B cell (primary cell): ENCODE measurements around the gene INSL4. TPM values are rescaled to one million over a fixed set of nuclear protein-coding genes. Genes with fewer than 3 reads are reported as not detected.
A peak's percentile ranks its signal among the peaks of the same experiment; 100 is the strongest.

Experiments used
- ATAC-seq: fragments of 200-7000 bp; cut with Tn5 transposase; one replicate; pipeline ENCODE4 v1.10.0; 2021; ENCODE audit warnings: low read depth, mild to moderate bottlenecking, moderate number of reproducible peaks, moderate library complexity
- CTCF ChIA-PET: fragments of 350-600 bp; sonication (Branson Sonifier 250); formaldehyde crosslinking; loops from one replicate; lab custom pipeline; 2021; ENCODE audit warnings: antibody characterized with exemption, inconsistent platforms; lab: Charles Lee
- POLR2A ChIA-PET: fragments of 350-600 bp; sonication (Branson Sonifier 250); formaldehyde crosslinking; loops from one replicate; lab custom pipeline; 2021; ENCODE audit warnings: antibody characterized with exemption; lab: Charles Lee
- DNase-seq: peaks from one replicate; pipeline ENCODE4 v3.0.0; 2013
- H2AFZ ChIP-seq: 2 replicates; pipeline ENCODE4 v1.6.1; 2012; ENCODE audit warnings: mild to moderate bottlenecking, low read depth, low read length; ENCODE audit not compliant: insufficient read depth, poor library complexity, severe bottlenecking
- H3K27ac ChIP-seq, 2 donors: 1 replicate in 1 of 2; 2 replicates in 1 of 2; pipeline ENCODE4 v1.5.1; 2012 to 2013; ENCODE audit warnings: low read length in 2 of 2, mild to moderate bottlenecking in 2 of 2, moderate library complexity in 1 of 2
- H3K27me3 ChIP-seq, 4 experiments: fragments of 200-600 bp in 1 of 4; sonication (generic) in 1 of 4; replicated peaks in 1 of 4; 1 replicate in 2 of 4; 2 replicates in 2 of 4; pipeline versions ENCODE4 v1.6.1 to v1.7.0; 2013 to 2016; ENCODE audit warnings: low read length in 3 of 4, mild to moderate bottlenecking in 2 of 4, mixed read lengths in 1 of 4, moderate library complexity in 1 of 4; ENCODE audit not compliant: insufficient read depth in 4 of 4, control insufficient read depth in 3 of 4; ENCODE audit errors: control extremely low read depth in 1 of 4
- H3K36me3 ChIP-seq, 2 experiments: replicated peaks in 1 of 2; 1 replicate in 1 of 2; 2 replicates in 1 of 2; pipeline versions ENCODE4 v1.6.1 to v1.7.1; 2013; ENCODE audit warnings: low read length in 1 of 2; ENCODE audit not compliant: insufficient read depth in 2 of 2, control insufficient read depth in 1 of 2; ENCODE audit errors: control extremely low read depth in 1 of 2, extremely low read depth in 1 of 2
- H3K4me1 ChIP-seq, 2 donors: fragments of 200-600 bp in 1 of 2; sonication (generic) in 1 of 2; 1 replicate in 1 of 2; 2 replicates in 1 of 2; pipeline versions ENCODE4 v1.5.1 to v1.6.1; 2013 to 2017; ENCODE audit warnings: low read length in 2 of 2; ENCODE audit not compliant: control insufficient read depth in 2 of 2, insufficient read depth in 2 of 2
- H3K4me2 ChIP-seq: replicated peaks from 2 replicates; pipeline ENCODE3; 2012; ENCODE audit warnings: mild to moderate bottlenecking, low read depth, low read length; ENCODE audit not compliant: poor library complexity, severe bottlenecking
- H3K4me3 ChIP-seq, 5 experiments: fragments of 200-600 bp in 1 of 5; sonication (generic) in 1 of 5; 1 replicate in 3 of 5; 2 replicates in 2 of 5; pipeline versions ENCODE4 v1.5.1 to v1.7.0; 2011 to 2016; ENCODE audit warnings: low read length in 4 of 5, mild to moderate bottlenecking in 4 of 5, low read depth in 2 of 5, control low read depth in 1 of 5, moderate library complexity in 1 of 5; ENCODE audit not compliant: insufficient read depth in 1 of 5; ENCODE audit errors: control extremely low read depth in 1 of 5, extremely low read depth in 1 of 5
- H3K79me2 ChIP-seq: fragments of 200-600 bp; sonication (generic); one replicate; pipeline ENCODE4 v1.6.0; 2016; ENCODE audit warnings: low read length; ENCODE audit not compliant: control insufficient read depth, insufficient read depth
- H3K9ac ChIP-seq: fragments of 200-600 bp; sonication (generic); 2 replicates; pipeline ENCODE4 v1.6.1; 2017; ENCODE audit warnings: mild to moderate bottlenecking, low read length, moderate library complexity
- H3K9me3 ChIP-seq, 3 donors: one replicate each; pipeline versions ENCODE4 v1.6.1 to v1.7.1; 2013; ENCODE audit warnings: low read length in 2 of 3; ENCODE audit not compliant: control insufficient read depth in 2 of 3, insufficient read depth in 1 of 3; ENCODE audit errors: control extremely low read depth in 1 of 3
- H4K20me1 ChIP-seq: 2 replicates; pipeline ENCODE4 v1.6.0; 2012; ENCODE audit warnings: mild to moderate bottlenecking, low read length; ENCODE audit not compliant: insufficient read depth, control insufficient read depth, poor library complexity, severe bottlenecking
- H3K27ac Mint-ChIP-seq: one replicate; pipeline ENCODE4 v1.8.0; 2021; ENCODE audit warnings: mixed read lengths
- H3K27me3 Mint-ChIP-seq: one replicate; pipeline ENCODE4 v1.8.0; 2021; ENCODE audit warnings: mixed read lengths
- H3K4me1 Mint-ChIP-seq: one replicate; pipeline ENCODE4 v1.8.0; 2021; ENCODE audit warnings: mixed read lengths
- H3K4me3 Mint-ChIP-seq: one replicate; pipeline ENCODE4 v1.8.0; 2021; ENCODE audit warnings: mixed read lengths
- H3K9me3 Mint-ChIP-seq: one replicate; pipeline ENCODE4 v1.8.0; 2022; ENCODE audit warnings: mixed read lengths; ENCODE audit not compliant: insufficient read depth
- CTCF ChIP-seq: fragments of 200-600 bp; IDR thresholded peaks from one replicate; pipeline ENCODE4 v1.8.0; 2022; ENCODE audit warnings: antibody characterized with exemption, mild to moderate bottlenecking
- EZH2 ChIP-seq: IDR thresholded peaks from 2 replicates; pipeline ENCODE4 v1.6.1; 2012; ENCODE audit warnings: borderline replicate concordance, low read depth, mild to moderate bottlenecking, moderate library complexity, low read length; ENCODE audit not compliant: insufficient read depth, poor library complexity, severe bottlenecking
- WGBS: methylation state at CpG from one replicate; pipeline ENCODE4 v1.1.5; 2013; ENCODE audit warnings: missing lambda C conversion rate; ENCODE audit not compliant: insufficient coverage; 5-methylcytosine and 5-hydroxymethylcytosine counted together
- intact Hi-C: fragments of 100-400 bp; cut with micrococcal nuclease; formaldehyde crosslinking; loops from one replicate; pipeline ENCODE4 v1.10.0; 2022
- polyA plus RNA-seq: library from polyadenylated mRNA; depleted of rRNA; stranded (reverse); fragments of >200 nt; gene quantifications from 2 replicates; pipeline ENCODE4 v1.2.3, GENCODE V29; 2012
- small RNA-seq: library from RNA; depleted of rRNA; stranded (forward); fragments of <200 nt; gene quantifications from one replicate; pipeline ENCODE3, GENCODE V24; 2012; ENCODE audit warnings: low replicate concordance, low read depth; ENCODE audit not compliant: insufficient read length
- total RNA-seq, 2 donors: library from RNA; stranded (reverse); fragments of 120-200 nt in 1 of 2; gene quantifications; 1 replicate in 1 of 2; 2 replicates in 1 of 2; pipeline versions ENCODE4 v1.2.3 to v1.2.4, GENCODE V29; 2013 to 2022

INSL4 gene
- total and polyA plus RNA-seq, 2 donors (not counting 1 experiment from before 2014, with no cell fraction given): not detected

- no peak overlapping the region for H2AFZ ChIP-seq
- H3K27me3 Mint-ChIP-seq: no peaks in the 10 kb centered on the region
- peaks cover 0 to 2% of the 10 kb centered on the region in 2 donors for H3K4me1 ChIP-seq
- no CpG with 5 or more reads among the region's 2 CpGs for WGBS
- ChIA-PET CTCF (no interaction called here), POLR2A (no interaction called here)
- H3K27me3 ChIP-seq: no peaks in the 10 kb centered on the region
- no peak overlapping the region for H3K4me2 ChIP-seq
- peaks cover 17% of the 10 kb centered on the region for H3K4me1 Mint-ChIP-seq
- H3K79me2 ChIP-seq: no peaks in the 10 kb centered on the region
- H3K4me3 Mint-ChIP-seq: no peak overlapping the region
- no peaks in the 10 kb centered on the region for H4K20me1 ChIP-seq
- no peaks in the 10 kb centered on the region for H3K9me3 Mint-ChIP-seq
- intact Hi-C loops: no loop called here
- no peak overlapping the region for H3K4me3 ChIP-seq
- H3K9ac ChIP-seq: no peak overlapping the region
- H3K27ac ChIP-seq: no peak overlapping the region
- no peaks in the 10 kb centered on the region for H3K9me3 ChIP-seq
- no peaks in the 10 kb centered on the region for H3K36me3 ChIP-seq
- no peak for TF ChIP-seq EZH2
- TF ChIP-seq CTCF: no peak
- H3K27ac Mint-ChIP-seq: no peak overlapping the region
- DNase-seq: peak; percentile 25
- peak; percentile 33 for ATAC-seq
These were observed 47.3 kb downstream of the INSL4 start for GRCh38 chr9:5278486-5278885.

Small RNAs within 50 kb of the gene (small RNA-seq; reads per million reads assigned to genes)
- not detected for gene AL133547.1

Other genes with a start within 250 kb of the INSL4 start
- gene JAK2, start 246.1 kb upstream of the INSL4 start, total RNA-seq: 24.6 and 26.4 TPM in 2 replicates
- 8.0 and 10.8 TPM in 2 replicates for gene JAK2, start 246.1 kb upstream of the INSL4 start, polyA plus RNA-seq
- gene INSL6, start 45.8 kb upstream of the INSL4 start, total RNA-seq: not detected in 2 replicates
- not detected in 2 replicates for gene INSL6, start 45.8 kb upstream of the INSL4 start, polyA plus RNA-seq
- gene RLN2, start 73.3 kb downstream of the INSL4 start, total RNA-seq: 1.0 and 3.5 TPM in 2 replicates
- 0.23 and 0.94 TPM in 2 replicates for gene RLN2, start 73.3 kb downstream of the INSL4 start, polyA plus RNA-seq
- gene RLN1, start 108.5 kb downstream of the INSL4 start, total RNA-seq: 1.4 and 2.0 TPM in 2 replicates
- 0.60 TPM in 1 of 2 replicates, not detected in the other for gene RLN1, start 108.5 kb downstream of the INSL4 start, polyA plus RNA-seq
- gene PLGRKT, start 206.5 kb downstream of the INSL4 start, total RNA-seq: 11.0 and 12.3 TPM in 2 replicates
- gene PLGRKT, start 206.5 kb downstream of the INSL4 start, polyA plus RNA-seq: 6.1 and 8.4 TPM in 2 replicates
- gene CD274, start 219.1 kb downstream of the INSL4 start, total RNA-seq: 5.2 and 7.0 TPM in 2 replicates
- 0.61 and 1.4 TPM in 2 replicates for gene CD274, start 219.1 kb downstream of the INSL4 start, polyA plus RNA-seq